Caco-2 (cell line): ENCODE data around the gene ADARB2. TPM values are rescaled to one million over a fixed set of nuclear protein-coding genes. Genes with fewer than 3 reads are reported as not detected.

ENCODE experiments used
- BruUV-seq: library from RNA; stranded (reverse); fragments of 400-500 nt; replicated peaks from 2 replicates; lab custom pipeline; 2021; lab: Mats Ljungman, UMichigan
- CTCF ChIA-PET: fragments of 300-600 bp; sonication (Branson Sonifier 250); formaldehyde crosslinking; loops from one replicate; lab custom pipeline; 2022; ENCODE audit warnings: antibody characterized with exemption; lab: Charles Lee
- POLR2A ChIA-PET: fragments of 300-600 bp; sonication (Branson Sonifier 250); formaldehyde crosslinking; loops from one replicate; lab custom pipeline; 2022; ENCODE audit warnings: antibody characterized with exemption; lab: Charles Lee
- DNase-seq, 2 experiments: peaks; one replicate each; pipeline versions ENCODE4 v3.0.0 to v3.0.0-alpha.2; 2020 to 2022
- H3K27me3 ChIP-seq: replicated peaks from 2 replicates; pipeline ENCODE4 v1.6.0; 2011; ENCODE audit warnings: low read length; ENCODE audit not compliant: control insufficient read depth, insufficient read depth
- H3K36me3 ChIP-seq: 2 replicates; pipeline ENCODE4 v1.5.1; 2011; ENCODE audit warnings: low read length; ENCODE audit not compliant: control insufficient read depth, insufficient read depth
- H3K4me1 ChIP-seq: fragments of 250-450 bp; sonication (Bioruptor Pico); 2 replicates; pipeline ENCODE4 v1.5.1; 2020; ENCODE audit warnings: mild to moderate bottlenecking
- H3K4me3 ChIP-seq: 2 replicates; pipeline ENCODE4 v1.5.1; 2011; ENCODE audit warnings: low read depth, mild to moderate bottlenecking, control low read depth, low read length
- H3K9me3 ChIP-seq: fragments of 250-450 bp; sonication (Bioruptor Pico); 2 replicates; pipeline ENCODE4 v1.5.1; 2020; ENCODE audit warnings: mild to moderate bottlenecking, moderate library complexity
- H3K27ac Mint-ChIP-seq: one replicate; pipeline ENCODE4 v1.8.0; 2022; ENCODE audit warnings: mixed read lengths; ENCODE audit not compliant: unreplicated experiment
- H3K27me3 Mint-ChIP-seq: one replicate; pipeline ENCODE4 v1.8.0; 2022; ENCODE audit warnings: mixed read lengths; ENCODE audit not compliant: insufficient read depth, unreplicated experiment
- H3K36me3 Mint-ChIP-seq: one replicate; pipeline ENCODE4 v1.8.0; 2022; ENCODE audit warnings: mild to moderate bottlenecking, mixed read lengths; ENCODE audit not compliant: insufficient read depth, unreplicated experiment
- H3K4me1 Mint-ChIP-seq: one replicate; pipeline ENCODE4 v1.8.0; 2022; ENCODE audit warnings: low read depth, mixed read lengths; ENCODE audit not compliant: unreplicated experiment
- H3K4me3 Mint-ChIP-seq: one replicate; pipeline ENCODE4 v1.8.0; 2022; ENCODE audit warnings: mild to moderate bottlenecking, moderate library complexity, mixed read lengths; ENCODE audit not compliant: unreplicated experiment
- H3K9me3 Mint-ChIP-seq: one replicate; pipeline ENCODE4 v1.8.0; 2022; ENCODE audit warnings: mixed read lengths; ENCODE audit not compliant: unreplicated experiment
- CTCF ChIP-seq, 2 experiments: fragments of 200-600 bp in 1 of 2; IDR thresholded peaks; 1 replicate in 1 of 2; 2 replicates in 1 of 2; pipeline versions ENCODE4 v1.5.1 to v1.8.0; 2011 to 2022; ENCODE audit warnings: antibody characterized with exemption in 1 of 2, control low read depth in 1 of 2, inconsistent platforms in 1 of 2, low read depth in 1 of 2, low read length in 1 of 2, mild to moderate bottlenecking in 1 of 2, moderate library complexity in 1 of 2; ENCODE audit not compliant: insufficient read depth in 1 of 2, severe bottlenecking in 1 of 2, unreplicated experiment in 1 of 2
- intact Hi-C: fragments of 100-400 bp; cut with micrococcal nuclease; formaldehyde crosslinking; loops from one replicate; pipeline ENCODE4 v1.10.0; 2022; ENCODE audit not compliant: unreplicated experiment
- total RNA-seq: library from RNA; stranded (reverse); gene quantifications from 2 replicates; pipeline ENCODE4 v1.2.3, GENCODE V29; 2022

The ADARB2 gene
- total RNA-seq, 1 experiment from 2014 or later, result 0.27 TPM

GRCh38 chr10:1315178-1315577 lies 422.1 kb downstream of the ADARB2 start:
- Mint-ChIP-seq H3K27me3 (peaks cover 7% of the 10 kb centered on the region), H3K9me3 (no peaks in the 10 kb centered on the region), H3K36me3 (no peaks in the 10 kb centered on the region), H3K4me3 (no peak overlapping the region), H3K27ac (no peak overlapping the region), H3K4me1 (no peaks in the 10 kb centered on the region)
- Histone ChIP-seq H3K4me1 (peaks cover 6% of the 10 kb centered on the region; the same call in 1 of the 2 replicates), H3K9me3 (no peaks in the 10 kb centered on the region), H3K4me3 (no peak overlapping the region), H3K27me3 (no peaks in the 10 kb centered on the region), H3K36me3 (no peaks in the 10 kb centered on the region)
- intact Hi-C loops, result no loop called here
- BruUV-seq, result no TSS peak
- DNase-seq, result no peak
- CTCF ChIA-PET, result no interaction called here
- no peak for TF ChIP-seq CTCF (IDR thresholded peaks at IDR 0.05; ENCODE audit: insufficient read depth in 1 of 2, low read depth in 1 of 2, low read length in 1 of 2, severe bottlenecking in 1 of 2, unreplicated experiment in 1 of 2)
- POLR2A ChIA-PET, result no interaction called here

GRCh38 chr10:1311726-1312125 lies 425.6 kb downstream of the ADARB2 start:
- H3K4me3 Mint-ChIP-seq, result no peak overlapping the region
- H3K4me1 Mint-ChIP-seq, result no peaks in the 10 kb centered on the region
- Histone ChIP-seq H3K4me1 (peaks cover 6% of the 10 kb centered on the region; the same call in 1 of the 2 replicates), H3K27me3 (no peaks in the 10 kb centered on the region), H3K36me3 (no peaks in the 10 kb centered on the region), H3K4me3 (no peak overlapping the region), H3K9me3 (no peaks in the 10 kb centered on the region)
- ChIA-PET CTCF (no interaction called here), POLR2A (no interaction called here)
- no peak overlapping the region for H3K27ac Mint-ChIP-seq
- no peak for DNase-seq
- peaks cover 7% of the 10 kb centered on the region for H3K27me3 Mint-ChIP-seq
- TF ChIP-seq CTCF (IDR thresholded peaks at IDR 0.05; ENCODE audit: insufficient read depth in 1 of 2, low read depth in 1 of 2, low read length in 1 of 2, severe bottlenecking in 1 of 2, unreplicated experiment in 1 of 2), result no peak
- H3K9me3 Mint-ChIP-seq, result no peaks in the 10 kb centered on the region
- intact Hi-C loops, result no loop called here
- no TSS peak for BruUV-seq
- H3K36me3 Mint-ChIP-seq, result no peaks in the 10 kb centered on the region

GRCh38 chr10:1310271-1310789 lies 427.0 kb downstream of the ADARB2 start:
- POLR2A ChIA-PET, result no interaction called here
- H3K27ac Mint-ChIP-seq, result no peak overlapping the region

More at GRCh38 chr10:1310271-1310789, 427.0 kb downstream of the ADARB2 start:
- Mint-ChIP-seq H3K36me3 (no peaks in the 10 kb centered on the region), H3K4me1 (no peaks in the 10 kb centered on the region), H3K9me3 (no peaks in the 10 kb centered on the region), H3K4me3 (no peak overlapping the region), H3K27me3 (peaks cover 7% of the 10 kb centered on the region)
- no peak for TF ChIP-seq CTCF (IDR thresholded peaks at IDR 0.05; ENCODE audit: insufficient read depth in 1 of 2, low read depth in 1 of 2, low read length in 1 of 2, severe bottlenecking in 1 of 2, unreplicated experiment in 1 of 2)
- no peaks in the 10 kb centered on the region for H3K27me3 ChIP-seq
- H3K9me3 ChIP-seq, result no peaks in the 10 kb centered on the region
- no peak for DNase-seq
- H3K4me3 ChIP-seq, result no peak overlapping the region
- no TSS peak for BruUV-seq
- intact Hi-C loops, result no loop called here
- CTCF ChIA-PET, result no interaction called here
- no peaks in the 10 kb centered on the region for H3K36me3 ChIP-seq
- H3K4me1 ChIP-seq, result peaks cover 6% of the 10 kb centered on the region; the same call in 1 of the 2 replicates
